Astrocyte (in vitro differentiated cells and primary cell): Measurements from ENCODE around the gene C18orf63. TPM values are rescaled to one million over a fixed set of nuclear protein-coding genes. Genes with fewer than 3 reads are reported as not detected.
"Not testable (repeated sequence)": the region's sequence is repeated elsewhere in the genome, so short reads cannot be mapped to it uniquely, and the experiment has no call there.

ENCODE experiments used
- DNase-seq: peaks from one replicate; pipeline ENCODE4 v3.0.0-alpha.2; 2010; ENCODE audit warnings: low read depth
- FAIRE-seq: peaks from 2 replicates; lab custom pipeline; 2011; peaks lifted over from hg19 to GRCh38; lab: Jason Lieb, UNC
- H2AFZ ChIP-seq: 2 replicates; pipeline ENCODE4 v1.6.0; 2012; ENCODE audit warnings: low read depth, low read length, inconsistent platforms
- H3K27ac ChIP-seq: 2 replicates; pipeline ENCODE4 v1.5.1; 2011; ENCODE audit warnings: low read depth, low read length, inconsistent platforms
- H3K27me3 ChIP-seq: 2 replicates; pipeline ENCODE4 v1.6.0; 2011; ENCODE audit warnings: low read length, inconsistent platforms; ENCODE audit not compliant: insufficient read depth
- H3K36me3 ChIP-seq: 2 replicates; pipeline ENCODE4 v1.5.1; 2011; ENCODE audit warnings: low read length, inconsistent platforms; ENCODE audit not compliant: insufficient read depth
- H3K4me1 ChIP-seq: 2 replicates; pipeline ENCODE4 v1.5.1; 2011; ENCODE audit warnings: low read length, inconsistent platforms; ENCODE audit not compliant: insufficient read depth
- H3K4me2 ChIP-seq: 2 replicates; pipeline ENCODE4 v1.6.0; 2012; ENCODE audit warnings: low read length, inconsistent platforms
- H3K4me3 ChIP-seq: 2 replicates; pipeline ENCODE4 v1.5.1; 2011; ENCODE audit warnings: low read depth, mild to moderate bottlenecking, low read length, inconsistent platforms; ENCODE audit not compliant: insufficient read depth
- H3K79me2 ChIP-seq: 2 replicates; pipeline ENCODE4 v1.6.0; 2012; ENCODE audit warnings: mild to moderate bottlenecking, low read length, inconsistent platforms; ENCODE audit not compliant: insufficient read depth
- H3K9ac ChIP-seq: 2 replicates; pipeline ENCODE4 v1.6.0; 2012; ENCODE audit warnings: mild to moderate bottlenecking, low read length, inconsistent platforms
- H3K9me3 ChIP-seq: 2 replicates; pipeline ENCODE4 v1.5.1; 2012; ENCODE audit warnings: low read depth, mild to moderate bottlenecking, low read length, inconsistent platforms; ENCODE audit not compliant: insufficient read depth
- H4K20me1 ChIP-seq: 2 replicates; pipeline ENCODE4 v1.6.0; 2012; ENCODE audit warnings: low read length, inconsistent platforms; ENCODE audit not compliant: insufficient read depth
- H3K27ac Mint-ChIP-seq: one replicate; pipeline ENCODE4 v1.8.0; 2021; ENCODE audit warnings: mild to moderate bottlenecking, mixed read lengths; ENCODE audit not compliant: unreplicated experiment
- H3K27me3 Mint-ChIP-seq: one replicate; pipeline ENCODE4 v1.8.0; 2021; ENCODE audit warnings: low read depth, mixed read lengths; ENCODE audit not compliant: unreplicated experiment
- H3K36me3 Mint-ChIP-seq: one replicate; pipeline ENCODE4 v1.8.0; 2021; ENCODE audit warnings: low read depth, mixed read lengths; ENCODE audit not compliant: unreplicated experiment
- H3K4me1 Mint-ChIP-seq: one replicate; pipeline ENCODE4 v1.8.0; 2021; ENCODE audit warnings: low read depth, mixed read lengths; ENCODE audit not compliant: unreplicated experiment
- H3K4me3 Mint-ChIP-seq: one replicate; pipeline ENCODE4 v1.8.0; 2021; ENCODE audit warnings: mild to moderate bottlenecking, moderate library complexity, mixed read lengths; ENCODE audit not compliant: unreplicated experiment
- H3K9me3 Mint-ChIP-seq: one replicate; pipeline ENCODE4 v1.8.0; 2021; ENCODE audit warnings: mild to moderate bottlenecking, mixed read lengths; ENCODE audit not compliant: unreplicated experiment
- EZH2 ChIP-seq: IDR thresholded peaks from 2 replicates; pipeline ENCODE4 v1.6.1; 2012; ENCODE audit warnings: mild to moderate bottlenecking, low read length, inconsistent platforms; ENCODE audit not compliant: insufficient read depth
- total RNA-seq: library from RNA; stranded (reverse); gene quantifications from 2 replicates; pipeline ENCODE4 v1.2.1, GENCODE V29; 2021
- TF ChIP-seq, protein P1 (sequence below): IDR thresholded peaks from 2 replicates; pipeline ENCODE4 v1.5.1; 2011; ENCODE audit warnings: low read depth, mild to moderate bottlenecking, inconsistent platforms, low read length, moderate library complexity; ENCODE audit not compliant: insufficient read depth

Gene C18orf63
- total RNA-seq, 1 donor from 2014 or later = not detected

DNA sequence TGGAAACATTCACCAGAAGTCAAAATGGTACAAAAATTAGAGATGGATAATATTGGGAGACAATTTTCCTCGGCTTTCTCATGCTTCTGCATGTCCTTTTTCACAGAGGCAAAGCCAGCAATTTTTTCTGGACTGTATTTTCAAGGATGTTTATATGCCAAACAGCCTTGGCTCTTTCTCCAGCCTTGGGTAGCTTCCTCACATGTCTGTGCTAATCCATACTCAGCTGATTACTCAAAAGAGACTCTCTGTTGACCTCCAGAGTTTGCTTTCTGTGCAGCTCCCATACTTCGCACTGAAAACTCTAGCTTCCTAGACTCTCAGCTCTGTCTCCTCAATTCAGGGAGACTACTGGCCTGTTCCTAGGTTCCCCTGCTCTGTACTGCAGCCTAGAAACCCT is 10.6 kb downstream of the C18orf63 start:
- no peaks in the 10 kb centered on the region for H3K4me1 ChIP-seq
- H3K4me1 Mint-ChIP-seq = no peaks in the 10 kb centered on the region
- H3K27ac Mint-ChIP-seq = no peak overlapping the region
- H2AFZ ChIP-seq = no peak overlapping the region
- no peak overlapping the region for H3K9ac ChIP-seq
- H3K27me3 Mint-ChIP-seq = no peaks in the 10 kb centered on the region
- H3K36me3 Mint-ChIP-seq = no peaks in the 10 kb centered on the region
- H3K27ac ChIP-seq = no peak overlapping the region
- H3K9me3 ChIP-seq = no peaks in the 10 kb centered on the region
- no peaks in the 10 kb centered on the region for H3K9me3 Mint-ChIP-seq
- H3K27me3 ChIP-seq = no peaks in the 10 kb centered on the region
- H3K4me3 ChIP-seq = no peak overlapping the region
- no peak for TF ChIP-seq EZH2
- TF ChIP-seq, protein P1, sequence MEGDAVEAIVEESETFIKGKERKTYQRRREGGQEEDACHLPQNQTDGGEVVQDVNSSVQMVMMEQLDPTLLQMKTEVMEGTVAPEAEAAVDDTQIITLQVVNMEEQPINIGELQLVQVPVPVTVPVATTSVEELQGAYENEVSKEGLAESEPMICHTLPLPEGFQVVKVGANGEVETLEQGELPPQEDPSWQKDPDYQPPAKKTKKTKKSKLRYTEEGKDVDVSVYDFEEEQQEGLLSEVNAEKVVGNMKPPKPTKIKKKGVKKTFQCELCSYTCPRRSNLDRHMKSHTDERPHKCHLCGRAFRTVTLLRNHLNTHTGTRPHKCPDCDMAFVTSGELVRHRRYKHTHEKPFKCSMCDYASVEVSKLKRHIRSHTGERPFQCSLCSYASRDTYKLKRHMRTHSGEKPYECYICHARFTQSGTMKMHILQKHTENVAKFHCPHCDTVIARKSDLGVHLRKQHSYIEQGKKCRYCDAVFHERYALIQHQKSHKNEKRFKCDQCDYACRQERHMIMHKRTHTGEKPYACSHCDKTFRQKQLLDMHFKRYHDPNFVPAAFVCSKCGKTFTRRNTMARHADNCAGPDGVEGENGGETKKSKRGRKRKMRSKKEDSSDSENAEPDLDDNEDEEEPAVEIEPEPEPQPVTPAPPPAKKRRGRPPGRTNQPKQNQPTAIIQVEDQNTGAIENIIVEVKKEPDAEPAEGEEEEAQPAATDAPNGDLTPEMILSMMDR = no peak
- no peak for DNase-seq
- H3K4me2 ChIP-seq = no peak overlapping the region
- H3K4me3 Mint-ChIP-seq = no peak overlapping the region
- H3K36me3 ChIP-seq = no peaks in the 10 kb centered on the region
- no peak for FAIRE-seq
- no peaks in the 10 kb centered on the region for H3K79me2 ChIP-seq
- no peaks in the 10 kb centered on the region for H4K20me1 ChIP-seq

DNA sequence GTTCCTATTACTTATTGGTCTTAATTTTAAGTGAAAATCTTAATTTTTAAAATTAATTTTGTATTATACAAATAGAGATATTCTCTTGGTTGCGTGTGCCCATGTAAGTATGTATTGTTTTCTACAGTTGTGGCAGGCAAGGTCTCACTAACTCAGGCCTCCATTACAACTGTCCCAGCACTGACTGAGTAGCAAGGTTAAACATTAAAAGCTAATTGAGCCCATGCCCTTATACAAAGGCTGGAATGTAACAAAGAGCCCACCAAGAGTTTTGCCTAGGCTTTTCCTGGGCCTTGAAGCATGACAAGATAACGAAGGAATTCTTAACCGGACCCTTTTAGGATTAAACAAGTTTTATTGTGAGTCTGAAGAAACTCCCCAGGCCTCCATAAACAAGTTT is 11.2 kb downstream of the C18orf63 start:
- H3K27me3 ChIP-seq, H3K27ac ChIP-seq, H3K79me2 ChIP-seq, H3K4me3 Mint-ChIP-seq, H3K9ac ChIP-seq, H3K27me3 Mint-ChIP-seq, H3K4me1 ChIP-seq, H3K4me3 ChIP-seq, FAIRE-seq, H3K4me2 ChIP-seq, H3K36me3 Mint-ChIP-seq, DNase-seq, H3K36me3 ChIP-seq, H3K27ac Mint-ChIP-seq, H3K9me3 Mint-ChIP-seq, H4K20me1 ChIP-seq, H3K4me1 Mint-ChIP-seq, H2AFZ ChIP-seq, H3K9me3 ChIP-seq: not testable (repeated sequence)

DNA sequence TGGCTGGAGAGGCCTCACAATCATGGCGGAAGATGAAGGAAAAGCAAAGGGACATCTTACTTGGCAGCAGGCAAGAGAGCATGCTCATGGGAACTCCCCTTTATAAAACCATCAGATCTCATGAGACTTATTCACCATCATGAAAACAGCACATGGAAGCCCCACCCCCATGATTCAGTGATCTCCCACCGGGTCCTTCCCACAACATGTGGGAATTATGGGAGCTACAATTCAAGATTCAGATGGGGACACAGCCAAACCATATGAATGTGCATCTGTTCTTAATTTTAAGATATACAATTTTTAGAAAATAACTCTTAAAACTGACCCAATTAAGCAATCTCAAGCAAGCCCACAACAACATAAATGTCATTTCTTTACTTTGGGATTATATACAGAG is 12.6 kb downstream of the C18orf63 start:
- Histone ChIP-seq H3K9ac (no peak overlapping the region), H3K27me3 (no peaks in the 10 kb centered on the region), H2AFZ (no peak overlapping the region), H3K36me3 (no peaks in the 10 kb centered on the region), H3K9me3 (no peaks in the 10 kb centered on the region), H3K4me1 (no peaks in the 10 kb centered on the region), H3K27ac (no peak overlapping the region), H4K20me1 (no peaks in the 10 kb centered on the region), H3K4me2 (no peak overlapping the region), H3K4me3 (no peak overlapping the region), H3K79me2 (no peaks in the 10 kb centered on the region)
- Mint-ChIP-seq H3K9me3 (no peaks in the 10 kb centered on the region), H3K27ac (no peak overlapping the region), H3K4me3 (no peak overlapping the region), H3K36me3 (no peaks in the 10 kb centered on the region), H3K27me3 (no peaks in the 10 kb centered on the region), H3K4me1 (no peaks in the 10 kb centered on the region)
- DNase-seq = no peak
- TF ChIP-seq, protein P1 = no peak
- TF ChIP-seq EZH2 = no peak
- no peak for FAIRE-seq
